GM12873 (cell line): ENCODE measurements around the gene WBP1.

Experiments used
- TF ChIP-seq, protein P1 (sequence below): IDR thresholded peaks from 2 replicates; pipeline ENCODE4 v1.5.1; 2012; ENCODE audit warnings: low read depth, mild to moderate bottlenecking, moderate library complexity, low read length, control low read depth; ENCODE audit not compliant: insufficient read depth; ENCODE audit errors: missing control alignments

Gene WBP1

DNA sequence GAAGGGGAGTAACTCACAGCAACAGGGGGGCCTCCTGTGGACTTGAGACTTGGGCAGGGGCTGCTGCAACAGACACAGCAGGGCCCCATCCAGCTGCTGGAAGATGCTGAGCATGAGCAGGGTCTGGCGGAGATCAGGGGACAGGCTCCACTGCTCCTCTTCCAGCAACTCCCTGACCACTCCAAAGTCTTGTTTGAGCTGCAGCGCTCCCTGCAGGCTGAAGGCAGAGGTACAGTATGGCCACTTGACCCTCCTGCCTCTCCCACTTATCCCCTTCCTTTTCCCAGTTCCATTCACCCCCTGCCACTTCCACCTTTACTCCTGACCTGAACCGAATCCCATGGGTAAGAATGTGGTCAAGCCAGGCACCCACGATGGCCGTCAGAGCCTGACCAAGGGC lies 16.7 kb downstream of the WBP1 start:
- TF ChIP-seq, protein P1, sequence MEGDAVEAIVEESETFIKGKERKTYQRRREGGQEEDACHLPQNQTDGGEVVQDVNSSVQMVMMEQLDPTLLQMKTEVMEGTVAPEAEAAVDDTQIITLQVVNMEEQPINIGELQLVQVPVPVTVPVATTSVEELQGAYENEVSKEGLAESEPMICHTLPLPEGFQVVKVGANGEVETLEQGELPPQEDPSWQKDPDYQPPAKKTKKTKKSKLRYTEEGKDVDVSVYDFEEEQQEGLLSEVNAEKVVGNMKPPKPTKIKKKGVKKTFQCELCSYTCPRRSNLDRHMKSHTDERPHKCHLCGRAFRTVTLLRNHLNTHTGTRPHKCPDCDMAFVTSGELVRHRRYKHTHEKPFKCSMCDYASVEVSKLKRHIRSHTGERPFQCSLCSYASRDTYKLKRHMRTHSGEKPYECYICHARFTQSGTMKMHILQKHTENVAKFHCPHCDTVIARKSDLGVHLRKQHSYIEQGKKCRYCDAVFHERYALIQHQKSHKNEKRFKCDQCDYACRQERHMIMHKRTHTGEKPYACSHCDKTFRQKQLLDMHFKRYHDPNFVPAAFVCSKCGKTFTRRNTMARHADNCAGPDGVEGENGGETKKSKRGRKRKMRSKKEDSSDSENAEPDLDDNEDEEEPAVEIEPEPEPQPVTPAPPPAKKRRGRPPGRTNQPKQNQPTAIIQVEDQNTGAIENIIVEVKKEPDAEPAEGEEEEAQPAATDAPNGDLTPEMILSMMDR: peak; percentile 63

DNA sequence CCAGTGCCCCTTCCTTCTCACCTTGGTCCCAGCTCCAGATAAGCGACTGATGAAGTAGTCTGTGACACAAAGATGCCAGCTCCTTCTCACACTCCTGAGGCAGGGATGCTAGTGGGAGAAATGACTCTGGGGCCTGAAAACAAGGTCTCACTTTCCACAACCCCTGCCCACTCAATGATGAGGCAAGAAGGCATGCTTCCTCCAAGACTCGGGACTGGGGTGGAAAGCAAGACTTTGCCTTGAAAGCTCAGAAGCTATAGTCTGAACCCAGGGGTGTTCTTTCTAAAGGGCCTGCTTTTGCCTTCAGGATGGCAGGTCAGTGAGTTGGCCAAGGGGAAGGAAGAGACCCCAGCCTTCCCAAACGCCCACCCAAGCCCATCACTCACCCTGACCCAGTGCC lies 23.2 kb downstream of the WBP1 start:
- TF ChIP-seq, protein P1: no peak

DNA sequence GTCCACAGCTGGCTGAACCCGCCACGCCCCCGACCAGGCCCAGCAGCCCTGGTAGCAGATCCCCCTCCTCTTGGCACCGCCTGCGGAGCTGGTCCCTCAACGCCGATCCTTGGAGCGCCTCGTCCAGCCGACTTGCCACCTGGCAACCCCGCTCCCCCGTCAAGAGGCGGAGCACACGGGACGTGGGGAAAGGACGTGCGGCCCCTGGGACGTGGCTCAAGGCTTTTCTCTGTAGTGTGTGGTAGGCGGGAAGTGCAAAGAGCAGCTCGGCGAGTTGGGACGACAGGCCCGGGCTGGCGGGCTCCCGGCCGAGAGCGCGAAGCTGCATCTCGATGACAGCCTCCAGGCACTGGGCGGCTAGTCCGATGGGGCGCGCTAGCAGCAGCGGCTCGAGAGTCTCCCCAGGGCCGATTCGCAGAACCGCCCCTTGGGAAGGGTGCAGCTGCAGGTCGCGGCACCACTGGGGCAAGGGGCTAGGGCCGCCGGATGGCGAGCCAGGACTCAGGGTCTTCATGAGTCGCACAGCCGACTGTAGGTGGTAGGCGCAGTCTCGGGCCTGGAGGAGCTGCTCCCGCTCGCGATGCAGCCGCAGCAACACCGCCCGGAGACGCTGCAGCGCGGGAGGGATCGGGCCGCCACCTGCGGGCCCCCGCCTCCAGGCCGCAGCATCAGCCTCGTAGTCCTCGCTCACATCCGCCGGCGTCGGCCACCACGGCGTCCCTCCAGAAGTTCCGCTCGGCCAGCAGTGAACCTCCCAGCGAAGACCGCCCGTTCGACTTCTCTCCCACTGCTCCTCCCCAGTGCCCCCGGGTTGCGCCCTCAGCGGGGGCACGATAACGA lies 23.9 kb downstream of the WBP1 start:
- TF ChIP-seq, protein P1: peak; percentile 14

DNA sequence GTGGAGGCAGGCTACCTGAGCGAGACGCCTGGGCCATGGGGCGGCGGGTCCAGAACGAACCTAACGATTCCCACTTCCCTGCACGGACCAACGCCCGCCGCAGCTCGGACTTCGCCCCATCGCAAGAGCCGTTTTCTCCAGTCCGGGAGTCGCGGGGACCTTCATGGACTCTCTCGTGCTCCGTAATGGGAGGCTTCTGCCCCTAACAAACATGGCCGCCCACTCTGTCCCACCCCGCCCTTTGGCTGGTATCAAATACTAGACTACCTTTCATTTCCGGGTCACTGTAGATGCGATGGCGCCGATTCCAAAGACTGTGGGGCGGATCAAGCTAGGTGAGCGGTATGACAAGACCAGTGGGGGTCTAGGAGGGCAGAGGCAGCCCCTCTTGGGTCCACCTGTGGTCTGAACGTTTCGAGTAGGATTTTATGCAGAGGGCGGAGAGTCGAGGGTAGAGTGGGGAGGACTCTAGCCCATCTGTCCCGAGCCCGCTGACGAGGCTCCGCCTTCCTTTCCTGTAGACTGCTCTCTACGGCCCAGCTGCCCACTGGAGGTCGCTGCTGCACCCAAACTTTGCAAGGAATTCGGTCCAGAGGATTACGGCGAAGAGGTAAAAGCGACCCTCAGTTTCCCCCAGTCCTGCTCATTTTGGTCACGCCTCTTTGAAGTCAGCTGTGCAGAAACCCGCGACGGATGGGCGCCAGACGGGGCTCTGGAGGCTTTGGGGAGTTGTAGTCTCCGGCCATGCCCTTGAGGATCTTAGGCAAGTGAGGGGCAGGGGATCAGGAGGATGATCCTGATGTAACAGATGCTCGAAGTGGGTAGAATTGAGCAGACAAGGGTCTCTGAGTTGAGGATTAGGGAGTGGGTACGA lies 24.8 kb downstream of the WBP1 start, which contains the start of the genes CCDC142 and TTC31:
Gene CCDC142, minus strand, starts transcription at position 198 of the 874 bp plus-strand sequence. Its CDS starts 161 bp downstream, at position 37.
Gene TTC31, plus strand, starts transcription at position 281 of the 874 bp plus-strand sequence. Its CDS starts 15 bp downstream, at position 296.
- TF ChIP-seq, protein P1: peak; percentile 94

DNA sequence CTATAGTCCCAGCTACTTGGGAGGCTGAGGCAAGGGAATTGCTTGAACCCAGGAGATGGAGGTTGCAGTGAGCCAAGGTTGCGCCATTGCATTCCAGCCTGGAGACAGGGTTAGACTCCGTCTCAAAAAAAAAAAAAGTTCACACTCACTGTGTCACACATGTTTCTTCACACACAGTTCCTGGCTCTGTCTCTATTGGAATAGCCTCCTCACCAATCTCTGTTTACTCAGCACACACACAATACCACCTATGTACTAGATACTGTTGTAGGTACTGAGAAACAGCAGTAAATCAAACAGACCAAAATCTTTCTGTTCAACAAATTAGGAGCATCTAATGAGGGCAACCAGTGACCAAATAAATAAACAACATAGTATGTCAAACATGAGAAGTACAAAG lies 27.9 kb downstream of the WBP1 start:
- TF ChIP-seq, protein P1: no peak

DNA sequence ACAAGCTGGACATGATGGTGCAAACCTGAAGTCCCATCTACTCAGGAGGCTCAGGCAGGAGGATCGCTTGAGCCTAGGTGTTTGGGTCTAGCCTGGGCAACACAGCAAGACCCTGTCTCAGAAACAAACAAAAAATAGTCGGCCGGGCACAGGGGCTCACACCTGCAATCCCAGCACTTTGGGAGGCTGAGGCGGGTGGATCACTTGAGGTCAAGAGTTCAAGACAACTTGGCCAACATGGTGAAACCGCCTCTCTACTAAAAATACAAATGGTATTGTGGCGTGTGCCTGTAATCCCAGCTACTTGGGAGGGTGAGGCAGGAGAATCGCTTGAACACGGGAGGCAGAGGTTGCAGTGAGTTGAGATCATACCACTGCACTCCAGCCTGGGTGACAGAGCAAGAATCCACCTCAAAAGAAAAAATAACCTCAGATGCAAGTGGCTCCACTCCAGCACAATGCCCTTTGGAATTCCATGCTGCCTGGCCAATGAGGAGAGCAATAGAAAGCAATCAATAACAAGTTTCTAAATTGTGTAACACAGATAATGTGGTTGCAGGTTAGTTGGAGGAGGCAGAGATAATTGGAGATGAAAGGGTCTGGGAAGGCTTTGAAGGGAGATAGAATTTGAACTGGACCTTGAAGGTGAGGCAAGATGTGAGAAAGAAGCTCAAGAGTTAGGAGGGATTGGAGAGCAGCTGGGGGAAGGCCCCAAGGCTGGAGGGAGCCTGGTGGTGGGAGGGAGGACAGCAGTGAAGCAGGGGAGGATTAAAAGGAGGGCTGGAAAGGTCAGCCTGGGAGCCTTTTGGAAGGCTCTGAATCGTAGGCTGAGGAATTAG lies 30.6 kb downstream of the WBP1 start:
- TF ChIP-seq, protein P1: no peak
